GM10248 (cell line): ENCODE results near the gene RNF225.
"Not testable (repeated sequence)": the region's sequence is repeated elsewhere in the genome, so short reads cannot be mapped to it uniquely, and the experiment has no call there.

Source experiments
- CTCF ChIA-PET: fragments of 300-600 bp; sonication (Branson Sonifier 250); formaldehyde crosslinking; extraction: SDS; loops from one replicate; lab custom pipeline; 2021; ENCODE audit warnings: antibody characterized with exemption; lab: Yijun Ruan, JAX
- POLR2A ChIA-PET: fragments of 350-650 bp; sonication (Branson Sonifier 250); formaldehyde crosslinking; extraction: SDS; loops from one replicate; lab custom pipeline; 2020; ENCODE audit warnings: antibody characterized with exemption; lab: Yijun Ruan, JAX
- DNase-seq: peaks from one replicate; pipeline ENCODE4 v3.0.0; 2012; ENCODE audit errors: extremely low spot score
- CTCF ChIP-seq: IDR thresholded peaks from 2 replicates; pipeline ENCODE4 v1.5.1; 2012; ENCODE audit warnings: mild to moderate bottlenecking, low read depth; ENCODE audit errors: extremely low read depth, missing control alignments, control extremely low read depth

The RNF225 gene

DNA sequence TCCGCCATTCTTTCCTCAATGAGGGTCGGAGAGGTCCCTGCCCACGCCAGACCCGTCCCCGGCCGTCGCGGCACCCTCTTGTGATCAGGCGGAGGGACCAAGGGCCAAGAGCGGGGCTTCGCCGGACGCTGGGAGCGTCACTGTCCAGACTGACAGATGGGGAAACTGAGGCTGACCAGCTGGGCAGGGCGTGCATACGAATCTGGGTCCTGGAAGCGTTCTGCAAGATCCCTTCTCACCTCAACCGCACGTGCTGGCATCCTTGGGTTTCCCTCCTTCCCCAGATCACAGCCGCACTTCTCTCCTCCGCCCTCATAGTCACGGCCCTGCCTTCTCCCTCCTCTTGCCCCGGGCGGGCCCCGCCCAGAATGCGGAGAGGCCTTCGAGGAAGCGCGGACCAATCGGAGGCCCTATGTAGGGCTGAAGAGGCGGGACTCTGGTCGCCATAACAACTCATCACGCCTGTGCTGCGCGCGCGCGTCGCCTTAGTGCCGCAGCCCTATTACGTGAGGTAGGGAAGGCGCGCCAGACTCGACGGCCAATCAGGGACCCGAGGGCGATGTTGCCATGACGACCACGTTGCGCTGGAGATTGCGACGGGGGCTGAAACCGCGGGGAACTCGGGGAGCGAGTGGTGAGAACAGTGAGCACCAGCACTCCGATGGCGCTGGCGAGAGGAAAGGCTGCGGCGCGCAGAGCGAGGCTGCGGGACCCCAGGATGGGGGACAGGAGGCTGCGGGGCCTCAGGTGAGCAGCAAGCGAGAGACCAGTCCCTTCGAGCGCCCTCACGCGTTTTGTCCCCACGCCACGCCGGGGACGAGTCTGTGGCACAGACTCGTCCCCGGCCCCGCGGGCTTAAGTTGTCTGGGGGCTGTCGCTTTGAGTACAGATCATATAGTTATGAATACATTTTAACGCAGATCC is 5.7 kb downstream of the RNF225 start:
- DNase-seq: peak; percentile 99
- ChIA-PET CTCF (no interaction called here), POLR2A (no interaction called here)
- no peak for TF ChIP-seq CTCF

DNA sequence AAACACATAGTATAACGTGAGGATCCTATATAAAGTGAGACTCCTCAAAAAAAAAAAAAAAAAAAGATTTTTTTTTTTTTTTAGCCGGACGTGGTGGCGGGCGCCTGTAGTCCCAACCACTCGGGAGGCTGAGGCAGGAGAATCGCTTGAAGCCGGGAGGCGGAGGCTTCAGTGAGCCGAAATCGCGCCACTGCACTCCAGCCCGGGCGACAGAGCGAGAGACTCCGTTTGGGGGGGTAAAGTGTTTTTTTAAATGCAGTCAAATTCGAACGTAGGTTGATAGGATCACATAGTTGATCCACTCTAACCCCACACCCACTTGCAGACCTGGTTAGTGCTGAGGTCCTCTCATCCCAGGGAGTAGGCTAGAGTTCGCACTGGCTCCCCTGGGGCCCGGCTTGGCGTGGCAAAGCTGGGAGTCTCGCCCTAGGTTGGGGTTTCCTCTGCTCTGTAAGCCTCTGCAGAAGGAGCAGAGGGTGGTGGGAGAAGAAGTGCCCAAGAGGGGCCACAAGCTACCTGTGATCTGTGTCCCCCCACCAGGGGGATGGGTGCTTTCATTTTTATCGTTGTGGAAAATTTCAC is 6.5 kb downstream of the RNF225 start:
- POLR2A ChIA-PET: interaction anchor here (0.7 kb wide), 1 partner anchor 1047 kb away, joined by 14 read pairs; no protein-coding TSS in a partner anchor
- TF ChIP-seq CTCF: no peak
- CTCF ChIA-PET: interaction anchor here (1.0 kb wide), 1 partner anchor 20 kb away, joined by 3 read pairs; no protein-coding TSS in a partner anchor
- no peak for DNase-seq

DNA sequence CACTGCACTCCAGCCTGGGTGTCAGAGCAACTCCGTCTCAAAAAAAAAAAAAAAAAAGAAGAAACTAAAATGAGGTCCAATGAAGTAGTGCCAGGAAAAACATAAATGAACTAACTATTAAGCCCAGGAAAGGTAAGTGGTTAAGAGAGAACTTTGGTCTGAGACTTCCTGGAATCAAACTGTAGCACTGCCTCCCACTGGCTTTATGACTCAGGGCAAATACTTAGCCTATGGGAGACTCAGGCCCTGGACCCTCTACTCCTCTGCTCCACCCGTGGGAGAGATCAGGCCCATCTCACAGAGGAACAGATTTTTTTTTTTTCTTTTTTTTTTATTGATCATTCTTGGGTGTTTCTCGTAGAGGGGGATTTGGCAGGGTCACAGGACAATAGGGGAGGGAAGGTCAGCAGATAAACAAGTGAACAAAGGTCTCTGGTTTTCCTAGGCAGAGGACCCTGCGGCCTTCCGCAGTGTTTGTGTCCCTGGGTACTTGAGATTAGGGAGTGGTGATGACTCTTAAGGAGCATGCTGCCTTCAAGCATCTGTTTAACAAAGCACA is 8.5 kb downstream of the RNF225 start:
- DNase-seq, CTCF ChIA-PET, POLR2A ChIA-PET: not testable (repeated sequence)

DNA sequence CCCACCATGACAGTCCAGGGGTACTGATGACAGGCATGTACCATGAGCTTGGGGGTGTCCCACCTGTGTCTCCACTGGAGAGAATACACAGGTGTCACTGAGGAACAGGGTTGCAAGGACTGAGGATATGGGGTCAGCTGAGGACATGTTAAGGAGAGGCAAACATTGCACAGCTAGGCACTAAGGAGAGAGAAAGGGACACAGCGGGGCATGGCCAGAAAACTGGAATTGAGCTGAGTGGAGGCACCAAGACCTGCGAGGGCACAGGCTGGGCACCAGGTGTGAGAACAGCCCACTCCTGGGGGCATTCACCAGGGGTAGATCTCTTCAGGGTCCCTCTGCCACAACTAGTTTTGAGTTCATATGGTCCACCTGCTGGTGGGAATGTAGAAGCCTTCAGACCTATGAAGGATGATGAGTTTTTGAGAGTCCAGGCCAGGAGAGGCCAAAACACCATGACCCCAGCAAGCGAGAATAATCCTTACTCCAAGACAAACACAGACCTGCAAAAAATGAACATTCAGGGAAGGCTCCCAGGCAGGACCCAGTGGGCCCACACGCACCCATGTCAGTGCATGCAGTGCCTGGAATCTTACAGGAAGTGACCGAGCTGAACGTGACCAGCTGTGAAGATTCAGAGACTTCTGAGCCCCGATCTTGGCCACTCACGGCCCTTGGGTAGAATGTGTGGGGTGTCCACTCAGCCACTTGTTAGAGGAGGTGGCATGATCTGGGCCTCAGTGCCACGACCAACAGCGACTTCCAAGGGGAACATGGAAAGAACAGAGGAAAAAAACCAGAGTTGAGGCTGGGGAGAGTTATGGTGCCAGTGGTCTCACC is 11.6 kb downstream of the RNF225 start:
- TF ChIP-seq CTCF: peak; percentile 33
- POLR2A ChIA-PET: interaction anchor here (0.6 to 0.8 kb wide), 2 partner anchors 57 to 107 kb away, joined by 3 to 4 read pairs; no protein-coding TSS in a partner anchor
- CTCF ChIA-PET: interaction anchor here (0.6 kb wide), 1 partner anchor 77 kb away, joined by 3 read pairs; no protein-coding TSS in a partner anchor
- no peak for DNase-seq

DNA sequence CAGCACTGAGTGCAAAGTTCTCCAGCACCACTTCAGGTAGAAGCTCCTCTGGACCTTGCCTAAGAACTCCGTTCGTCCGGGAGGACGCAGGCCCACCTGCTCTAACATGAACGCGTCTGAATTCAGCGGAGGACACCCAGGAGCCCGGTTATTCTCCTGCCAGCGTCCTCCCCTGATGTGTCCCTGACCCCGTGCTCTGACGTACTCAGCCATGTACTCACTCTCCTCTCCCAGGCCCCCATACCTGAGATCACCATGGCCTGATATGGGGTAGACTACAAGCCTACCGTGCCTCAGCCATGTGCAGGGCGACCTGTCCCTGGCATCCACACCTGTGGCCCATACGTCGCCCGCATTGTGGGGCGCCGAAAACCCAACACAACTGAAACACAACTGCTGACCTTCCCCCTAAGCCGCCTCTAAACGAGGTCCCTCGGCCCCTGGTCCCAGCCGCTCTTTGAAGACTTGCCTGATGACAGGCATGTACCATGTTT is 12.2 kb downstream of the RNF225 start:
- no peak for DNase-seq
- no peak for TF ChIP-seq CTCF
- POLR2A ChIA-PET: interaction anchor here (1.0 kb wide), 1 partner anchor 15 kb away, joined by 3 read pairs; no protein-coding TSS in a partner anchor
- CTCF ChIA-PET: interaction anchor here (0.6 kb wide), 1 partner anchor 78 kb away, joined by 3 read pairs; no protein-coding TSS in a partner anchor
